Measurements from ENCODE around the gene ALPG.
"Not testable (repeated sequence)": the region's sequence is repeated elsewhere in the genome, so short reads cannot be mapped to it uniquely, and the experiment has no call there.

The ALPG gene

GRCh38 chr2:232402518-232402917 is 4.1 kb upstream of the ALPG start:
- H3K4me3 ChIP-seq = no peak overlapping the region
- no peak for DNase-seq (ENCODE audit: low read depth, low spot score)
- H3K27ac ChIP-seq = no peak overlapping the region
- H3K36me3 ChIP-seq (ENCODE audit: insufficient read depth, low read length) = no peaks in the 10 kb centered on the region
- no peak overlapping the region for H3K9ac ChIP-seq (ENCODE audit: insufficient read length)
- no peak for TF ChIP-seq FOXP2 (optimal IDR thresholded peaks at IDR 0.05; ENCODE audit: control extremely low read depth, extremely low read length, insufficient read depth)
- no peak for TF ChIP-seq POLR2AphosphoS5 (IDR thresholded peaks at IDR 0.05; ENCODE audit: borderline replicate concordance, low read depth, low read length)
- no peak for TF ChIP-seq EZH2 (IDR thresholded peaks at IDR 0.05)
- H3K9me3 ChIP-seq (ENCODE audit: low read depth, low read length) = no peaks in the 10 kb centered on the region

GRCh38 chr2:232405943-232406510 is 617 bp upstream of the ALPG start:
- no peak overlapping the region for H3K27ac ChIP-seq
- no peaks in the 10 kb centered on the region for H3K36me3 ChIP-seq (ENCODE audit: insufficient read depth, low read length)
- no peaks in the 10 kb centered on the region for H3K9me3 ChIP-seq (ENCODE audit: low read depth, low read length)
- no peak overlapping the region for H3K9ac ChIP-seq (ENCODE audit: insufficient read length)
- H3K4me3 ChIP-seq = no peak overlapping the region
- TF ChIP-seq EZH2 (IDR thresholded peaks at IDR 0.05) = no peak
- no peak for TF ChIP-seq POLR2AphosphoS5 (IDR thresholded peaks at IDR 0.05; ENCODE audit: borderline replicate concordance, low read depth, low read length)
- no peak for TF ChIP-seq FOXP2 (optimal IDR thresholded peaks at IDR 0.05; ENCODE audit: control extremely low read depth, extremely low read length, insufficient read depth)
- DNase-seq (ENCODE audit: low read depth, low spot score) = no peak

- H3K36me3 ChIP-seq (ENCODE audit: insufficient read depth, low read length); H3K9me3 ChIP-seq (ENCODE audit: low read depth, low read length); H3K27ac ChIP-seq; H3K9ac ChIP-seq (ENCODE audit: insufficient read length); DNase-seq (ENCODE audit: low read depth, low spot score); H3K4me3 ChIP-seq: not testable (repeated sequence)
Measured at GRCh38 chr2:232407428-232408150, 945 bp downstream of the ALPG start.

GRCh38 chr2:232408269-232408668 is 1.6 kb downstream of the ALPG start:
- H3K27ac ChIP-seq; H3K36me3 ChIP-seq (ENCODE audit: insufficient read depth, low read length); H3K9ac ChIP-seq (ENCODE audit: insufficient read length); H3K9me3 ChIP-seq (ENCODE audit: low read depth, low read length); DNase-seq (ENCODE audit: low read depth, low spot score); H3K4me3 ChIP-seq: not testable (repeated sequence)

GRCh38 chr2:232409617-232410016 is 3.0 kb downstream of the ALPG start:
- not testable (repeated sequence) for DNase-seq (ENCODE audit: low read depth, low spot score)

GRCh38 chr2:232410238-232410900 is 3.7 kb downstream of the ALPG start:
- TF ChIP-seq EZH2 (IDR thresholded peaks at IDR 0.05) (no peak), POLR2AphosphoS5 (IDR thresholded peaks at IDR 0.05; ENCODE audit: borderline replicate concordance, low read depth, low read length) (no peak), FOXP2 (optimal IDR thresholded peaks at IDR 0.05; ENCODE audit: control extremely low read depth, extremely low read length, insufficient read depth) (no peak)
- Histone ChIP-seq H3K9me3 (ENCODE audit: low read depth, low read length) (no peaks in the 10 kb centered on the region), H3K27ac (no peak overlapping the region), H3K9ac (ENCODE audit: insufficient read length) (no peak overlapping the region), H3K4me3 (no peak overlapping the region), H3K36me3 (ENCODE audit: insufficient read depth, low read length) (no peaks in the 10 kb centered on the region)
- DNase-seq (ENCODE audit: low read depth, low spot score) = no peak

More at GRCh38 chr2:232409617-232410016, 3.0 kb downstream of the ALPG start:
- not testable (repeated sequence) for H3K27ac ChIP-seq; H3K9ac ChIP-seq (ENCODE audit: insufficient read length); H3K9me3 ChIP-seq (ENCODE audit: low read depth, low read length); H3K4me3 ChIP-seq; H3K36me3 ChIP-seq (ENCODE audit: insufficient read depth, low read length)

- Histone ChIP-seq H3K27ac (no peak overlapping the region), H3K36me3 (ENCODE audit: insufficient read depth, low read length) (no peaks in the 10 kb centered on the region), H3K4me3 (no peak overlapping the region), H3K9ac (ENCODE audit: insufficient read length) (no peak overlapping the region), H3K9me3 (ENCODE audit: low read depth, low read length) (no peaks in the 10 kb centered on the region)
- TF ChIP-seq EZH2 (IDR thresholded peaks at IDR 0.05) (no peak), FOXP2 (optimal IDR thresholded peaks at IDR 0.05; ENCODE audit: control extremely low read depth, extremely low read length, insufficient read depth) (no peak), POLR2AphosphoS5 (IDR thresholded peaks at IDR 0.05; ENCODE audit: borderline replicate concordance, low read depth, low read length) (no peak)
- DNase-seq (ENCODE audit: low read depth, low spot score) = no peak
Measured at GRCh38 chr2:232411901-232412629, 5.4 kb downstream of the ALPG start.

- no peak for DNase-seq (ENCODE audit: low read depth, low spot score)
- TF ChIP-seq FOXP2 (optimal IDR thresholded peaks at IDR 0.05; ENCODE audit: control extremely low read depth, extremely low read length, insufficient read depth) (no peak), EZH2 (IDR thresholded peaks at IDR 0.05) (no peak), POLR2AphosphoS5 (IDR thresholded peaks at IDR 0.05; ENCODE audit: borderline replicate concordance, low read depth, low read length) (no peak)
- Histone ChIP-seq H3K4me3 (no peak overlapping the region), H3K27ac (no peak overlapping the region), H3K36me3 (ENCODE audit: insufficient read depth, low read length) (no peaks in the 10 kb centered on the region), H3K9ac (ENCODE audit: insufficient read length) (no peak overlapping the region), H3K9me3 (ENCODE audit: low read depth, low read length) (no peaks in the 10 kb centered on the region)
Measured at GRCh38 chr2:232412986-232413385, 6.3 kb downstream of the ALPG start.

Measured in SK-N-MC (cell line).